K562 (cell line): ENCODE results near the gene PAM. TPM values are rescaled to one million over a fixed set of nuclear protein-coding genes. Genes with fewer than 3 reads are reported as not detected.

Experiments used
- GTF2F1 ChIP-seq: IDR thresholded peaks from 2 replicates; pipeline ENCODE4 v1.6.1; 2011; ENCODE audit warnings: low read depth, low read length, improper control_type of control experiment
- IRF2 ChIP-seq: sonication (generic); formaldehyde crosslinking; IDR thresholded peaks from 2 replicates; pipeline ENCODE4 v1.8.1; 2022; ENCODE audit warnings: mild to moderate bottlenecking, missing genetic modification reagents
- MTA3 ChIP-seq: fragments of 450-650 bp; formaldehyde crosslinking; IDR thresholded peaks from 2 replicates; pipeline ENCODE4 v1.6.1; 2017; ENCODE audit warnings: mild to moderate bottlenecking, borderline replicate concordance
- NRF1 ChIP-seq, 2 experiments: fragments of 450-650 bp; IDR thresholded peaks in 1 of 2; conservative IDR thresholded peaks in 1 of 2; 2 replicates each; pipeline ENCODE4 v1.6.1; 2014; ENCODE audit warnings: mild to moderate bottlenecking in 2 of 2
- NUFIP1 ChIP-seq: fragments of 450-650 bp; IDR thresholded peaks from 2 replicates; pipeline ENCODE4 v1.6.1; 2018; ENCODE audit not compliant: partially characterized antibody
- RBBP5 ChIP-seq: fragments of 200-600 bp; sonication (generic); IDR thresholded peaks from 2 replicates; pipeline ENCODE4 v1.6.1; 2012; ENCODE audit warnings: borderline replicate concordance, mild to moderate bottlenecking, low read length, control low read depth, inconsistent platforms; ENCODE audit not compliant: insufficient read depth, poor library complexity, severe bottlenecking
- REST ChIP-seq, 2 experiments: fragments of 450-650 bp; formaldehyde crosslinking in 1 of 2; IDR thresholded peaks; 2 replicates each; pipeline versions ENCODE4 v1.4.0 to v1.6.1; 2014 to 2020; ENCODE audit warnings: mild to moderate bottlenecking in 2 of 2, borderline replicate concordance in 1 of 2, low read depth in 1 of 2
- ZC3H8 ChIP-seq: fragments of 450-650 bp; IDR thresholded peaks from 2 replicates; pipeline ENCODE4 v1.6.1; 2017
- ZNF407 ChIP-seq: fragments of 450-650 bp; IDR thresholded peaks from 2 replicates; pipeline ENCODE4 v1.6.1; 2016; ENCODE audit warnings: low read depth
- ZNF551 ChIP-seq: fragments of 250-450 bp; sonication (Bioruptor Pico); IDR thresholded peaks from 2 replicates; pipeline ENCODE4 v1.5.0; 2021; ENCODE audit warnings: mild to moderate bottlenecking, moderate library complexity
- polyA plus RNA-seq, 8 experiments: library from polyadenylated mRNA; depleted of rRNA in 4 of 8; stranded (reverse) in 5 of 8; unstranded in 3 of 8; fragments of >200 nt; fragmentation: Nextera tagmentation in 2 of 8; fragmentation: Illumina TruSeq in 1 of 8; extraction: Ambion mirVana in 2 of 8; extraction: Trizol in 1 of 8; gene quantifications; 2 replicates each; pipeline versions ENCODE4 v1.2.1 to v1.2.3, GENCODE V29; 2011 to 2014; ENCODE audit warnings: inconsistent platforms in 1 of 8, missing spikeins in 1 of 8
- total RNA-seq, 7 experiments: library from RNA; depleted of rRNA in 6 of 7; stranded (reverse); fragments of >200 nt in 6 of 7; fragmentation: Illumina TruSeq in 2 of 7; extraction: Trizol in 2 of 7; gene quantifications; 2 replicates each; pipeline versions ENCODE4 v1.2.1 to v1.2.3, GENCODE V29; 2011 to 2021; ENCODE audit warnings: low replicate concordance in 1 of 7

Gene PAM
- total and polyA plus RNA-seq, 9 of the 15 experiments (the other 6 are each of a cell fraction or from before 2014, with no cell fraction given), result 0.39 to 3.1 (median 0.77) TPM

GRCh38 chr5:102933721-102934459, 178.8 kb downstream of the PAM start (continued):
- no peak for TF ChIP-seq REST (IDR thresholded peaks at IDR 0.05; ENCODE audit: borderline replicate concordance)
- TF ChIP-seq REST (CRISPR knock-in tag; IDR thresholded peaks at IDR 0.05; ENCODE audit: low read depth), result no peak
- TF ChIP-seq RBBP5, result no peak
- TF ChIP-seq ZNF551 (CRISPR knock-in tag), result no peak
- TF ChIP-seq NRF1 (conservative IDR thresholded peaks at IDR 0.05 in 1 of 2, IDR thresholded peaks at IDR 0.05 in 1 of 2), result no peak
- no peak for TF ChIP-seq ZC3H8
- no peak for TF ChIP-seq GTF2F1
- no peak for TF ChIP-seq IRF2 (CRISPR knock-in tag)
- no peak for TF ChIP-seq ZNF407
- TF ChIP-seq NUFIP1, result no peak
- TF ChIP-seq MTA3, result no peak
